A673 (cell line): ENCODE data around the gene KLHL35.

Experiments
- EZH2 ChIP-seq: fragments of 200-600 bp; sonication (generic); IDR thresholded peaks from 2 replicates; pipeline ENCODE4 v1.6.1; 2017; ENCODE audit warnings: borderline replicate concordance, low read depth, mild to moderate bottlenecking, mixed read lengths, antibody characterized with exemption, low read length; ENCODE audit not compliant: poor library complexity, severe bottlenecking
- TF ChIP-seq, protein P1 (sequence below): fragments of 300-800, 200-600 bp; sonication (generic); conservative IDR thresholded peaks from 2 replicates; pipeline ENCODE4 v1.5.1; 2017; ENCODE audit warnings: low read depth, mild to moderate bottlenecking, antibody characterized with exemption, low read length, moderate library complexity, mixed read lengths

DNA sequence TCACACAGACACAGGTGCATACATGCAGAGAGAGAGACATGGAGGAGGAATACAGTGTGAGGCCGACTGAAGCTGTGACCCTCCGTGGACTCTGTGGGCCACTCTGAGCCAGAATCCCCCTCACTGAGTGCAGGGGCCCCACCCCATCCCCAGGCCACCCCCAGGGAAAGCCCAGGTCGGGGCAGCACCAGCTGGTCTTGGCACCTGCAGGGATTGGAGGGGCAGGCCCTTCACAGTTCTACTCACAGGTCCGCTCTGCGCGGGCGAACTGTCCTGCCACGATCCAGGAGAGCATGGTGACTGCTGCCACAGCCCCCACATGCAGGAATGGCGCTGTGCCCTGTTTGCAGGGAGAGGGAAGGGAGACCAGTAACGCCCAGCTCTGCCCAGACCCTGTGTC is 16.3 kb upstream of the KLHL35 start:
- TF ChIP-seq EZH2, result no peak
- TF ChIP-seq, protein P1, sequence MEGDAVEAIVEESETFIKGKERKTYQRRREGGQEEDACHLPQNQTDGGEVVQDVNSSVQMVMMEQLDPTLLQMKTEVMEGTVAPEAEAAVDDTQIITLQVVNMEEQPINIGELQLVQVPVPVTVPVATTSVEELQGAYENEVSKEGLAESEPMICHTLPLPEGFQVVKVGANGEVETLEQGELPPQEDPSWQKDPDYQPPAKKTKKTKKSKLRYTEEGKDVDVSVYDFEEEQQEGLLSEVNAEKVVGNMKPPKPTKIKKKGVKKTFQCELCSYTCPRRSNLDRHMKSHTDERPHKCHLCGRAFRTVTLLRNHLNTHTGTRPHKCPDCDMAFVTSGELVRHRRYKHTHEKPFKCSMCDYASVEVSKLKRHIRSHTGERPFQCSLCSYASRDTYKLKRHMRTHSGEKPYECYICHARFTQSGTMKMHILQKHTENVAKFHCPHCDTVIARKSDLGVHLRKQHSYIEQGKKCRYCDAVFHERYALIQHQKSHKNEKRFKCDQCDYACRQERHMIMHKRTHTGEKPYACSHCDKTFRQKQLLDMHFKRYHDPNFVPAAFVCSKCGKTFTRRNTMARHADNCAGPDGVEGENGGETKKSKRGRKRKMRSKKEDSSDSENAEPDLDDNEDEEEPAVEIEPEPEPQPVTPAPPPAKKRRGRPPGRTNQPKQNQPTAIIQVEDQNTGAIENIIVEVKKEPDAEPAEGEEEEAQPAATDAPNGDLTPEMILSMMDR, result no peak
